ENCODE data around the gene SUCO. TPM values are rescaled to one million over a fixed set of nuclear protein-coding genes. Genes with fewer than 3 reads are reported as not detected.

SUCO gene
- total and polyA plus RNA-seq, 2 experiments from 2014 or later: 18.0 to 49.8 TPM

DNA sequence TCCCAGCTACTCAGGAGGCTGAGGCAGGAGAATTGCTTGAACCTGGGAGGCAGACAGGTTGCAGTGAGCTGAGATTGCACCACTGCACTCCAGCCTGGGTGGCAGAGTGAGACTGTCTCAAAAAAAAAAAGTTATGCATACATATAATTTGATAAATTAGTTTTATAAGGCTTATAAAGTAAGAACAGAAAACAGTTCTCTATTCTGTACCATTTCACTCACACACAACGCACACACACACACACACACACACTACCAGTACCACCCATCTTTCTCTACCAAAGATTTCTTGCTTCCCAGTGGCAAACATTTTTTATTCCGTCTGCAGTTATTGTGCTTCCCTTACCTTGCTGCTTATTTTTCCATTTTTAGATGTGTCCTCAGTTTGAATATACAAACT is 79.5 kb downstream of the SUCO start:
- Mint-ChIP-seq H3K9me3 (peaks cover 25% of the 10 kb centered on the region), H3K36me3 (ENCODE audit: low read depth) (peaks cover 40% of the 10 kb centered on the region), H3K27ac (no peak overlapping the region), H3K4me1 (no peaks in the 10 kb centered on the region; the same call in 2 of the 3 replicates), H3K4me3 (no peak overlapping the region), H3K27me3 (ENCODE audit: insufficient read depth, low read depth, poor library complexity) (peaks cover 9% of the 10 kb centered on the region)
- DNase-seq (ENCODE audit: low spot score) (no peak), ATAC-seq (no peak)
- TF ChIP-seq ZNF331 (CRISPR knock-in tag; IDR thresholded peaks at IDR 0.05; ENCODE audit: low read depth): no peak
- no peak for TF ChIP-seq REST (IDR thresholded peaks at IDR 0.05; ENCODE audit: unreplicated experiment)
- no peak for TF ChIP-seq NANOG (IDR thresholded peaks at IDR 0.05; ENCODE audit: borderline replicate concordance)
- TF ChIP-seq, protein P1, sequence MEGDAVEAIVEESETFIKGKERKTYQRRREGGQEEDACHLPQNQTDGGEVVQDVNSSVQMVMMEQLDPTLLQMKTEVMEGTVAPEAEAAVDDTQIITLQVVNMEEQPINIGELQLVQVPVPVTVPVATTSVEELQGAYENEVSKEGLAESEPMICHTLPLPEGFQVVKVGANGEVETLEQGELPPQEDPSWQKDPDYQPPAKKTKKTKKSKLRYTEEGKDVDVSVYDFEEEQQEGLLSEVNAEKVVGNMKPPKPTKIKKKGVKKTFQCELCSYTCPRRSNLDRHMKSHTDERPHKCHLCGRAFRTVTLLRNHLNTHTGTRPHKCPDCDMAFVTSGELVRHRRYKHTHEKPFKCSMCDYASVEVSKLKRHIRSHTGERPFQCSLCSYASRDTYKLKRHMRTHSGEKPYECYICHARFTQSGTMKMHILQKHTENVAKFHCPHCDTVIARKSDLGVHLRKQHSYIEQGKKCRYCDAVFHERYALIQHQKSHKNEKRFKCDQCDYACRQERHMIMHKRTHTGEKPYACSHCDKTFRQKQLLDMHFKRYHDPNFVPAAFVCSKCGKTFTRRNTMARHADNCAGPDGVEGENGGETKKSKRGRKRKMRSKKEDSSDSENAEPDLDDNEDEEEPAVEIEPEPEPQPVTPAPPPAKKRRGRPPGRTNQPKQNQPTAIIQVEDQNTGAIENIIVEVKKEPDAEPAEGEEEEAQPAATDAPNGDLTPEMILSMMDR (conservative IDR thresholded peaks at IDR 0.05; ENCODE audit: low read depth in 2 of 2): no peak
- no peak for TF ChIP-seq STAT1 (IDR thresholded peaks at IDR 0.05; ENCODE audit: unreplicated experiment)
- TF ChIP-seq JUNB (IDR thresholded peaks at IDR 0.05; ENCODE audit: unreplicated experiment): no peak
- TF ChIP-seq EZH2phosphoT487 (IDR thresholded peaks at IDR 0.05; ENCODE audit: unreplicated experiment): no peak
- TF ChIP-seq POLR2AphosphoS5 (IDR thresholded peaks at IDR 0.05; ENCODE audit: low read depth): no peak
- TF ChIP-seq EZH2 (IDR thresholded peaks at IDR 0.05; ENCODE audit: low read depth, unreplicated experiment): no peak
- no peak for TF ChIP-seq CREB1 (CRISPR knock-in tag; IDR thresholded peaks at IDR 0.05; ENCODE audit: low read depth)
- TF ChIP-seq, protein P2, sequence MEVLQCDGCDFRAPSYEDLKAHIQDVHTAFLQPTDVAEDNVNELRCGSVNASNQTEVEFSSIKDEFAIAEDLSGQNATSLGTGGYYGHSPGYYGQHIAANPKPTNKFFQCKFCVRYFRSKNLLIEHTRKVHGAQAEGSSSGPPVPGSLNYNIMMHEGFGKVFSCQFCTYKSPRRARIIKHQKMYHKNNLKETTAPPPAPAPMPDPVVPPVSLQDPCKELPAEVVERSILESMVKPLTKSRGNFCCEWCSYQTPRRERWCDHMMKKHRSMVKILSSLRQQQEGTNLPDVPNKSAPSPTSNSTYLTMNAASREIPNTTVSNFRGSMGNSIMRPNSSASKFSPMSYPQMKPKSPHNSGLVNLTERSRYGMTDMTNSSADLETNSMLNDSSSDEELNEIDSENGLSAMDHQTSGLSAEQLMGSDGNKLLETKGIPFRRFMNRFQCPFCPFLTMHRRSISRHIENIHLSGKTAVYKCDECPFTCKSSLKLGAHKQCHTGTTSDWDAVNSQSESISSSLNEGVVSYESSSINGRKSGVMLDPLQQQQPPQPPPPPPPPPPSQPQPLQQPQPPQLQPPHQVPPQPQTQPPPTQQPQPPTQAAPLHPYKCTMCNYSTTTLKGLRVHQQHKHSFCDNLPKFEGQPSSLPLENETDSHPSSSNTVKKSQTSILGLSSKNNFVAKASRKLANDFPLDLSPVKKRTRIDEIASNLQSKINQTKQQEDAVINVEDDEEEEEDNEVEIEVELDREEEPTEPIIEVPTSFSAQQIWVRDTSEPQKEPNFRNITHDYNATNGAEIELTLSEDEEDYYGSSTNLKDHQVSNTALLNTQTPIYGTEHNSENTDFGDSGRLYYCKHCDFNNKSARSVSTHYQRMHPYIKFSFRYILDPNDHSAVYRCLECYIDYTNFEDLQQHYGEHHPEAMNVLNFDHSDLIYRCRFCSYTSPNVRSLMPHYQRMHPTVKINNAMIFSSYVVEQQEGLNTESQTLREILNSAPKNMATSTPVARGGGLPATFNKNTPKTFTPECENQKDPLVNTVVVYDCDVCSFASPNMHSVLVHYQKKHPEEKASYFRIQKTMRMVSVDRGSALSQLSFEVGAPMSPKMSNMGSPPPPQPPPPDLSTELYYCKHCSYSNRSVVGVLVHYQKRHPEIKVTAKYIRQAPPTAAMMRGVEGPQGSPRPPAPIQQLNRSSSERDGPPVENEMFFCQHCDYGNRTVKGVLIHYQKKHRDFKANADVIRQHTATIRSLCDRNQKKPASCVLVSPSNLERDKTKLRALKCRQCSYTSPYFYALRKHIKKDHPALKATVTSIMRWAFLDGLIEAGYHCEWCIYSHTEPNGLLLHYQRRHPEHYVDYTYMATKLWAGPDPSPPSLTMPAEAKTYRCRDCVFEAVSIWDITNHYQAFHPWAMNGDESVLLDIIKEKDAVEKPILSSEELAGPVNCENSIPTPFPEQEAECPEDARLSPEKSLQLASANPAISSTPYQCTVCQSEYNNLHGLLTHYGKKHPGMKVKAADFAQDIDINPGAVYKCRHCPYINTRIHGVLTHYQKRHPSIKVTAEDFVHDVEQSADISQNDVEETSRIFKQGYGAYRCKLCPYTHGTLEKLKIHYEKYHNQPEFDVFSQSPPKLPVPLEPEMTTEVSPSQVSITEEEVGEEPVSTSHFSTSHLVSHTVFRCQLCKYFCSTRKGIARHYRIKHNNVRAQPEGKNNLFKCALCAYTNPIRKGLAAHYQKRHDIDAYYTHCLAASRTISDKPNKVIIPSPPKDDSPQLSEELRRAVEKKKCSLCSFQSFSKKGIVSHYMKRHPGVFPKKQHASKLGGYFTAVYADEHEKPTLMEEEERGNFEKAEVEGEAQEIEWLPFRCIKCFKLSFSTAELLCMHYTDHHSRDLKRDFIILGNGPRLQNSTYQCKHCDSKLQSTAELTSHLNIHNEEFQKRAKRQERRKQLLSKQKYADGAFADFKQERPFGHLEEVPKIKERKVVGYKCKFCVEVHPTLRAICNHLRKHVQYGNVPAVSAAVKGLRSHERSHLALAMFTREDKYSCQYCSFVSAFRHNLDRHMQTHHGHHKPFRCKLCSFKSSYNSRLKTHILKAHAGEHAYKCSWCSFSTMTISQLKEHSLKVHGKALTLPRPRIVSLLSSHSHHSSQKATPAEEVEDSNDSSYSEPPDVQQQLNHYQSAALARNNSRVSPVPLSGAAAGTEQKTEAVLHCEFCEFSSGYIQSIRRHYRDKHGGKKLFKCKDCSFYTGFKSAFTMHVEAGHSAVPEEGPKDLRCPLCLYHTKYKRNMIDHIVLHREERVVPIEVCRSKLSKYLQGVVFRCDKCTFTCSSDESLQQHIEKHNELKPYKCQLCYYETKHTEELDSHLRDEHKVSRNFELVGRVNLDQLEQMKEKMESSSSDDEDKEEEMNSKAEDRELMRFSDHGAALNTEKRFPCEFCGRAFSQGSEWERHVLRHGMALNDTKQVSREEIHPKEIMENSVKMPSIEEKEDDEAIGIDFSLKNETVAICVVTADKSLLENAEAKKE (CRISPR knock-in tag; IDR thresholded peaks at IDR 0.05): no peak
- TF ChIP-seq ETS1 (IDR thresholded peaks at IDR 0.05): no peak
- TF ChIP-seq ZNF114 (CRISPR knock-in tag; IDR thresholded peaks at IDR 0.05): no peak
- H3K27ac ChIP-seq (ENCODE audit: low read depth): no peak overlapping the region
- H2AFZ ChIP-seq: no peak overlapping the region
- no peak overlapping the region for H3K4me2 ChIP-seq
- H3K9me2 ChIP-seq (ENCODE audit: insufficient read depth): no peaks in the 10 kb centered on the region
- H3K4me3 ChIP-seq: no peak overlapping the region
- no peaks in the 10 kb centered on the region for H3K4me1 ChIP-seq (ENCODE audit: insufficient read depth)
- H3K79me2 ChIP-seq (replicated peaks; ENCODE audit: insufficient read depth): no peaks in the 10 kb centered on the region
- H3K27me3 ChIP-seq (ENCODE audit: insufficient read depth): no peaks in the 10 kb centered on the region
- H3K36me3 ChIP-seq (ENCODE audit: insufficient read depth): peaks cover 7% of the 10 kb centered on the region; the same call in 1 of the 2 replicates
- no peaks in the 10 kb centered on the region for H3F3A ChIP-seq (replicated peaks; ENCODE audit: low read depth)
- H4K20me1 ChIP-seq (replicated peaks; ENCODE audit: insufficient read depth): no peaks in the 10 kb centered on the region
